MM.1S (cell line): Measurements from ENCODE around the gene HINFP.

Source experiments
- CTCF ChIP-seq: fragments of 300-600 bp; sonication (generic); IDR thresholded peaks from 2 replicates; pipeline ENCODE4 v1.5.1; 2016; ENCODE audit warnings: antibody characterized with exemption, low read length, mixed read lengths
- EZH2 ChIP-seq: fragments of 300-600 bp; sonication (generic); optimal IDR thresholded peaks from 2 replicates; pipeline ENCODE3; 2017; ENCODE audit warnings: low read depth, mild to moderate bottlenecking, antibody characterized with exemption, low read length, mixed read lengths

- no peak for TF ChIP-seq CTCF
- TF ChIP-seq EZH2, result no peak
These were observed 35.7 kb downstream of the HINFP start for GRCh38 chr11:119157063-119157462.
